Choroid plexus epithelial cell (primary cell): ENCODE measurements around the gene PRKAG2.
"Not testable (repeated sequence)": the region's sequence is repeated elsewhere in the genome, so short reads cannot be mapped to it uniquely, and the experiment has no call there.

Experiments used
- DNase-seq: peaks from one replicate; pipeline ENCODE4 v3.0.0-alpha.2; 2010; ENCODE audit warnings: low read depth
- H3K4me3 ChIP-seq: 2 replicates; pipeline ENCODE4 v1.5.1; 2011; ENCODE audit warnings: low read depth, mild to moderate bottlenecking, control low read depth, low read length, moderate library complexity
- CTCF ChIP-seq: conservative IDR thresholded peaks from 2 replicates; pipeline ENCODE4 v1.5.1; 2011; ENCODE audit warnings: low read depth, mild to moderate bottlenecking, control low read depth, inconsistent platforms, low read length, moderate library complexity

Gene PRKAG2

GRCh38 chr7:151800861-151801260 is 76.1 kb downstream of the PRKAG2 start:
- no peak for DNase-seq
- H3K4me3 ChIP-seq, result no peak overlapping the region
- TF ChIP-seq CTCF, result peak; percentile 3

GRCh38 chr7:151800391-151800790 is 76.5 kb downstream of the PRKAG2 start:
- no peak overlapping the region for H3K4me3 ChIP-seq
- no peak for TF ChIP-seq CTCF
- DNase-seq, result no peak

GRCh38 chr7:151799506-151799905 is 77.4 kb downstream of the PRKAG2 start:
- no peak overlapping the region for H3K4me3 ChIP-seq
- no peak for TF ChIP-seq CTCF
- no peak for DNase-seq

- no peak for DNase-seq
- H3K4me3 ChIP-seq, result no peak overlapping the region
- no peak for TF ChIP-seq CTCF
Measured at GRCh38 chr7:151798851-151799448, 78.0 kb downstream of the PRKAG2 start.

GRCh38 chr7:151797667-151798307 is 79.1 kb downstream of the PRKAG2 start:
- not testable (repeated sequence) for H3K4me3 ChIP-seq
- peak; percentile 90 for DNase-seq

GRCh38 chr7:151796871-151797537 is 79.9 kb downstream of the PRKAG2 start:
- no peak for DNase-seq
- no peak for TF ChIP-seq CTCF
- no peak overlapping the region for H3K4me3 ChIP-seq

GRCh38 chr7:151796091-151796870 is 80.6 kb downstream of the PRKAG2 start:
- no peak for DNase-seq
- H3K4me3 ChIP-seq, result no peak overlapping the region
- no peak for TF ChIP-seq CTCF
